Gastroesophageal sphincter (tissue), 4 donors: ENCODE results near the gene PRPF6. TPM values are rescaled to one million over a fixed set of nuclear protein-coding genes. Genes with fewer than 3 reads are reported as not detected.
A peak's percentile ranks its signal among the peaks of the same experiment; 100 is the strongest.
"Not testable (repeated sequence)": the region's sequence is repeated elsewhere in the genome, so short reads cannot be mapped to it uniquely, and the experiment has no call there.

Source experiments
- ATAC-seq: fragments of 150-250 bp; one replicate; pipeline ENCODE4 v1.9.1; 2016; ENCODE audit warnings: mild to moderate bottlenecking, moderate library complexity
- H3K27ac ChIP-seq, 4 donors: fragments of 200-600 bp; sonication (generic) in 3 of 4; 1 replicate in 3 of 4; 2 replicates in 1 of 4; pipeline ENCODE4 v1.5.1; 2016 to 2019
- H3K27me3 ChIP-seq: fragments of 200-600 bp; sonication (generic); one replicate; pipeline ENCODE4 v1.5.1; 2019
- H3K36me3 ChIP-seq, 2 donors: fragments of 200-600 bp; sonication (generic); one replicate each; pipeline ENCODE4 v1.5.1; 2019; ENCODE audit warnings: control low read depth in 1 of 2
- H3K4me1 ChIP-seq, 3 donors: fragments of 200-600 bp; sonication (generic); 1 replicate in 2 of 3; 2 replicates in 1 of 3; pipeline ENCODE4 v1.5.1; 2016 to 2019; ENCODE audit warnings: control low read depth in 2 of 3
- H3K4me3 ChIP-seq, 2 donors: fragments of 200-600 bp; sonication (generic); one replicate each; pipeline ENCODE4 v1.5.1; 2019; ENCODE audit warnings: mild to moderate bottlenecking in 1 of 2, moderate library complexity in 1 of 2
- H3K9me3 ChIP-seq, 3 donors: fragments of 200-600 bp; sonication (generic); one replicate each; pipeline ENCODE4 v1.5.1; 2017 to 2019; ENCODE audit warnings: control low read depth in 2 of 3
- CTCF ChIP-seq, 4 experiments: fragments of 200-600 bp in 2 of 4; fragments of 450-650 bp in 2 of 4; sonication (generic) in 1 of 4; IDR thresholded peaks; one replicate each; pipeline ENCODE4 v1.5.1; 2017 to 2019; ENCODE audit warnings: antibody characterized with exemption in 4 of 4, mild to moderate bottlenecking in 2 of 4, moderate library complexity in 2 of 4
- EP300 ChIP-seq: sonication (generic); formaldehyde crosslinking; IDR thresholded peaks from one replicate; pipeline ENCODE4 v1.6.1; 2017; ENCODE audit warnings: antibody characterized with exemption, mild to moderate bottlenecking
- POLR2A ChIP-seq, 2 donors: fragments of 450-650 bp; IDR thresholded peaks; one replicate each; pipeline ENCODE4 v1.6.1; 2017; ENCODE audit warnings: antibody characterized with exemption in 2 of 2, mild to moderate bottlenecking in 2 of 2, moderate library complexity in 1 of 2
- POLR2AphosphoS5 ChIP-seq: sonication (generic); formaldehyde crosslinking; IDR thresholded peaks from one replicate; pipeline ENCODE4 v1.6.1; 2017; ENCODE audit warnings: antibody characterized with exemption
- WGBS, 2 donors: methylation state at CpG; one replicate each; pipeline ENCODE4 v1.1.5; 2018; ENCODE audit warnings: low coverage in 1 of 2; 5-methylcytosine and 5-hydroxymethylcytosine counted together
- total RNA-seq, 4 donors: library from RNA; depleted of rRNA; stranded (reverse); fragments of >200 nt; gene quantifications; one replicate each; pipeline ENCODE4 v1.1.0, GENCODE V29; 2016

Gene PRPF6
- total RNA-seq, 4 donors from 2014 or later = 53.7 to 73.0 (median 67.6) TPM

- H3K9me3 ChIP-seq = no peaks in the 10 kb centered on the region
- H3K27me3 ChIP-seq = no peaks in the 10 kb centered on the region
- H3K27ac ChIP-seq = peak overlapping the region in 2 of 4 donors; percentile 6 to 71
- no peak overlapping the region for H3K4me3 ChIP-seq
- peaks cover 0 to 42% (median 22%) of the 10 kb centered on the region in 3 donors for H3K4me1 ChIP-seq
- 59 to 80% methylated on average over 1 to 6 of the region's 18 CpGs for WGBS, 2 donors
- no peak for TF ChIP-seq EP300
- TF ChIP-seq POLR2A (IDR thresholded peaks at IDR 0.05) = no peak
- TF ChIP-seq POLR2AphosphoS5 = no peak
- no peak for TF ChIP-seq CTCF (IDR thresholded peaks at IDR 0.05)
- H3K36me3 ChIP-seq = peaks cover 0 to 3% of the 10 kb centered on the region in 2 donors
- ATAC-seq = no peak
Measured at GRCh38 chr20:63972312-63973159, 8.4 kb upstream of the PRPF6 start.

- ATAC-seq = no peak
- Histone ChIP-seq H3K4me3 (no peak overlapping the region), H3K9me3 (no peaks in the 10 kb centered on the region), H3K27ac (peak overlapping the region in 3 of 4 donors; percentile 69 to 71 (median 70)), H3K4me1 (peaks cover 0 to 40% (median 21%) of the 10 kb centered on the region in 3 donors), H3K36me3 (no peaks in the 10 kb centered on the region), H3K27me3 (no peaks in the 10 kb centered on the region)
- WGBS, 2 donors = 100% methylated on average over 1 of the region's 3 CpGs; no CpG with 5 or more reads in 1 of the 2 donors
- TF ChIP-seq EP300 (no peak), POLR2AphosphoS5 (no peak), POLR2A (IDR thresholded peaks at IDR 0.05) (no peak), CTCF (IDR thresholded peaks at IDR 0.05) (no peak)
Measured at GRCh38 chr20:63973160-63973479, 7.8 kb upstream of the PRPF6 start.

GRCh38 chr20:63973636-63974401, 7.1 kb upstream of the PRPF6 start:
- Histone ChIP-seq H3K27ac (peak overlapping the region in 3 of 4 donors; percentile 69 to 71 (median 70)), H3K9me3 (no peaks in the 10 kb centered on the region), H3K4me1 (peaks cover 0 to 39% (median 21%) of the 10 kb centered on the region in 3 donors), H3K36me3 (no peaks in the 10 kb centered on the region), H3K27me3 (no peaks in the 10 kb centered on the region), H3K4me3 (peak overlapping the region in 1 of 2 donors; percentile 44)
- no peak for TF ChIP-seq EP300
- no peak for TF ChIP-seq POLR2A (IDR thresholded peaks at IDR 0.05)
- no peak for TF ChIP-seq POLR2AphosphoS5
- peak in 3 of 4 experiments; percentile 97 to 100 (median 97) for TF ChIP-seq CTCF (IDR thresholded peaks at IDR 0.05)
- peak; percentile 85 for ATAC-seq
- 0 to 8% methylated on average over 3 to 7 of the region's 37 CpGs for WGBS, 2 donors

- Histone ChIP-seq H3K27ac (peak overlapping the region in 2 of 4 donors; percentile 14 to 70), H3K4me3 (no peak overlapping the region)
- WGBS, 2 donors = 43 to 70% methylated on average over 10 to 14 of the region's 19 CpGs
Measured at GRCh38 chr20:63974402-63975200, 6.3 kb upstream of the PRPF6 start.

GRCh38 chr20:63976511-63976910, 4.4 kb upstream of the PRPF6 start:
- not testable (repeated sequence) for ATAC-seq, H3K27me3 ChIP-seq, H3K27ac ChIP-seq, H3K9me3 ChIP-seq, H3K4me3 ChIP-seq, H3K36me3 ChIP-seq
- H3K4me1 ChIP-seq = peaks cover 0 to 47% (median 28%) of the 10 kb centered on the region in 3 donors
- WGBS, 2 donors = 95 to 100% methylated on average over 1 to 5 of the region's 7 CpGs

More at GRCh38 chr20:63974402-63975200, 6.3 kb upstream of the PRPF6 start:
- Histone ChIP-seq H3K27me3 (no peaks in the 10 kb centered on the region), H3K4me1 (peaks cover 0 to 42% (median 22%) of the 10 kb centered on the region in 3 donors), H3K9me3 (no peaks in the 10 kb centered on the region), H3K36me3 (no peaks in the 10 kb centered on the region)
- TF ChIP-seq CTCF (IDR thresholded peaks at IDR 0.05) (no peak), POLR2AphosphoS5 (no peak), POLR2A (IDR thresholded peaks at IDR 0.05) (no peak), EP300 (no peak)
- ATAC-seq = no peak
